H9 (cell line): ENCODE results near the gene CACNA2D3. TPM values are rescaled to one million over a fixed set of nuclear protein-coding genes. Genes with fewer than 3 reads are reported as not detected.

Source experiments
- DNase-seq: peaks from one replicate; pipeline ENCODE4 v3.0.0-alpha.2; 2017
- H2AFZ ChIP-seq: one replicate; pipeline ENCODE4 v1.6.1; 2013; ENCODE audit warnings: mild to moderate bottlenecking, low read length, control low read depth, moderate library complexity
- H2AK5ac ChIP-seq: 2 replicates; pipeline ENCODE4 v1.6.1; 2013; ENCODE audit warnings: low read length, control low read depth, mixed read lengths; ENCODE audit not compliant: insufficient read length
- H2BK120ac ChIP-seq: one replicate; pipeline ENCODE4 v1.6.1; 2013; ENCODE audit warnings: low read depth, mild to moderate bottlenecking, low read length, control low read depth, inconsistent platforms; ENCODE audit not compliant: poor library complexity, severe bottlenecking
- H2BK12ac ChIP-seq: 2 replicates; pipeline ENCODE4 v1.6.1; 2013; ENCODE audit warnings: low read length, control low read depth, mixed read lengths, low read depth; ENCODE audit not compliant: insufficient read length
- H2BK15ac ChIP-seq: 2 replicates; pipeline ENCODE4 v1.6.1; 2013; ENCODE audit warnings: low read depth, low read length, control low read depth
- H2BK20ac ChIP-seq: one replicate; pipeline ENCODE4 v1.6.1; 2013; ENCODE audit warnings: low read depth, mild to moderate bottlenecking, low read length, control low read depth, inconsistent platforms; ENCODE audit not compliant: poor library complexity, severe bottlenecking
- H2BK5ac ChIP-seq: 2 replicates; pipeline ENCODE4 v1.6.1; 2013; ENCODE audit warnings: low read length, control low read depth, mixed read lengths; ENCODE audit not compliant: insufficient read length
- H3K14ac ChIP-seq: 2 replicates; pipeline ENCODE4 v1.6.1; 2013; ENCODE audit warnings: low read length, control low read depth; ENCODE audit not compliant: insufficient read depth
- H3K18ac ChIP-seq: 2 replicates; pipeline ENCODE4 v1.6.1; 2013; ENCODE audit warnings: low read depth, mild to moderate bottlenecking, mixed read lengths, low read length, control low read depth; ENCODE audit not compliant: insufficient read length
- H3K23ac ChIP-seq: 2 replicates; pipeline ENCODE4 v1.6.1; 2013; ENCODE audit warnings: low read length, control low read depth, mixed read lengths, low read depth; ENCODE audit not compliant: insufficient read length
- H3K23me2 ChIP-seq: 2 replicates; pipeline ENCODE4 v1.6.1; 2013; ENCODE audit warnings: low read depth, mild to moderate bottlenecking, mixed read lengths, low read length, control low read depth; ENCODE audit not compliant: insufficient read length, poor library complexity, severe bottlenecking
- H3K27ac ChIP-seq: 2 replicates; pipeline ENCODE4 v1.5.1; 2013; ENCODE audit warnings: low read length, control low read depth, mixed read lengths, low read depth; ENCODE audit not compliant: insufficient read length
- H3K27me3 ChIP-seq: 2 replicates; pipeline ENCODE4 v1.6.1; 2013; ENCODE audit warnings: low read length, control low read depth, inconsistent platforms; ENCODE audit not compliant: insufficient read depth
- H3K4ac ChIP-seq: 2 replicates; pipeline ENCODE4 v1.6.1; 2013; ENCODE audit warnings: low read depth, mild to moderate bottlenecking, control low read depth, inconsistent platforms, low read length, moderate library complexity
- H3K4me1 ChIP-seq: 2 replicates; pipeline ENCODE4 v1.6.1; 2013; ENCODE audit warnings: low read length, control low read depth, inconsistent platforms; ENCODE audit not compliant: insufficient read depth
- H3K4me2 ChIP-seq: 2 replicates; pipeline ENCODE4 v1.6.1; 2013; ENCODE audit warnings: low read length, control low read depth, mixed read lengths; ENCODE audit not compliant: insufficient read length, insufficient read depth
- H3K56ac ChIP-seq: 2 replicates; pipeline ENCODE4 v1.6.1; 2013; ENCODE audit warnings: low read depth, mild to moderate bottlenecking, mixed read lengths, low read length, control low read depth; ENCODE audit not compliant: insufficient read length
- H3K79me1 ChIP-seq: 2 replicates; pipeline ENCODE4 v1.6.1; 2013; ENCODE audit warnings: low read depth, mild to moderate bottlenecking, moderate library complexity, low read length, control low read depth, inconsistent platforms; ENCODE audit not compliant: insufficient read depth, poor library complexity, severe bottlenecking
- H3K79me2 ChIP-seq: 2 replicates; pipeline ENCODE4 v1.6.1; 2013; ENCODE audit warnings: low read length, control low read depth, inconsistent platforms; ENCODE audit not compliant: insufficient read depth
- H3K9ac ChIP-seq: 2 replicates; pipeline ENCODE4 v1.6.1; 2013; ENCODE audit warnings: low read length, control low read depth, mixed read lengths; ENCODE audit not compliant: insufficient read length; ENCODE audit errors: extremely low read depth
- H3K9me3 ChIP-seq: one replicate; pipeline ENCODE4 v1.6.1; 2013; ENCODE audit warnings: low read depth, low read length, inconsistent platforms; ENCODE audit not compliant: control insufficient read depth
- H3T11ph ChIP-seq: one replicate; pipeline ENCODE4 v1.6.1; 2013; ENCODE audit warnings: mild to moderate bottlenecking, low read length, control low read depth, inconsistent platforms
- H4K20me1 ChIP-seq: one replicate; pipeline ENCODE4 v1.6.1; 2013; ENCODE audit not compliant: control insufficient read depth, insufficient read length, insufficient read depth
- H4K5ac ChIP-seq: 2 replicates; pipeline ENCODE4 v1.6.1; 2013; ENCODE audit warnings: low read depth, mild to moderate bottlenecking, mixed read lengths, low read length, control low read depth; ENCODE audit not compliant: insufficient read length
- H4K8ac ChIP-seq: replicated peaks from 2 replicates; pipeline ENCODE4 v1.6.1; 2013; ENCODE audit warnings: low read length, control low read depth, mixed read lengths, low read depth; ENCODE audit not compliant: insufficient read length
- H4K91ac ChIP-seq: 2 replicates; pipeline ENCODE4 v1.6.1; 2013; ENCODE audit warnings: low read depth, mild to moderate bottlenecking, moderate library complexity, mixed read lengths, low read length, control low read depth; ENCODE audit not compliant: insufficient read length
- H3K27ac Mint-ChIP-seq, 3 experiments: 2 replicates in 2 of 3; 3 replicates in 1 of 3; pipeline ENCODE4 v1.8.0; 2020 to 2021; ENCODE audit warnings: mixed read lengths in 3 of 3, mild to moderate bottlenecking in 1 of 3, moderate library complexity in 1 of 3
- H3K27me3 Mint-ChIP-seq: 2 replicates; pipeline ENCODE4 v1.8.0; 2021; ENCODE audit warnings: low read depth, mild to moderate bottlenecking, moderate library complexity, mixed read lengths
- H3K36me3 Mint-ChIP-seq, 3 experiments: 2 replicates in 2 of 3; 3 replicates in 1 of 3; pipeline ENCODE4 v1.8.0; 2020 to 2021; ENCODE audit warnings: low read depth in 3 of 3, mixed read lengths in 3 of 3; ENCODE audit not compliant: insufficient read depth in 1 of 3
- H3K4me1 Mint-ChIP-seq, 2 experiments: 2 replicates each; pipeline ENCODE4 v1.8.0; 2020; ENCODE audit warnings: mixed read lengths in 2 of 2
- H3K4me3 Mint-ChIP-seq, 2 experiments: 2 replicates in 1 of 2; 3 replicates in 1 of 2; pipeline ENCODE4 v1.8.0; 2020 to 2021; ENCODE audit warnings: mild to moderate bottlenecking in 2 of 2, mixed read lengths in 2 of 2, moderate library complexity in 1 of 2
- H3K9me3 Mint-ChIP-seq, 2 experiments: 2 replicates in 1 of 2; 3 replicates in 1 of 2; pipeline ENCODE4 v1.8.0; 2020; ENCODE audit warnings: mild to moderate bottlenecking in 2 of 2, mixed read lengths in 2 of 2, moderate library complexity in 1 of 2
- WGBS: extraction: QIAGEN DNeasy Blood & Tissue Kit; methylation state at CpG from one replicate; pipeline ENCODE4 v1.1.7; 2013; ENCODE audit warnings: missing lambda C conversion rate, low lambda C conversion rate, mixed read lengths; ENCODE audit not compliant: insufficient read length; ENCODE audit errors: extremely low coverage; 5-methylcytosine and 5-hydroxymethylcytosine counted together
- total RNA-seq: library from RNA; stranded (reverse); gene quantifications from 2 replicates; pipeline ENCODE4 v1.2.1, GENCODE V29; 2021
- TF ChIP-seq, protein P1 (sequence below): fragments of 200-600 bp; sonication (generic); conservative IDR thresholded peaks from 3 replicates; pipeline ENCODE4 v1.8.0; 2021; ENCODE audit warnings: antibody characterized with exemption, mild to moderate bottlenecking

The CACNA2D3 gene
- total RNA-seq, 1 experiment from 2014 or later: 3.2 TPM

DNA sequence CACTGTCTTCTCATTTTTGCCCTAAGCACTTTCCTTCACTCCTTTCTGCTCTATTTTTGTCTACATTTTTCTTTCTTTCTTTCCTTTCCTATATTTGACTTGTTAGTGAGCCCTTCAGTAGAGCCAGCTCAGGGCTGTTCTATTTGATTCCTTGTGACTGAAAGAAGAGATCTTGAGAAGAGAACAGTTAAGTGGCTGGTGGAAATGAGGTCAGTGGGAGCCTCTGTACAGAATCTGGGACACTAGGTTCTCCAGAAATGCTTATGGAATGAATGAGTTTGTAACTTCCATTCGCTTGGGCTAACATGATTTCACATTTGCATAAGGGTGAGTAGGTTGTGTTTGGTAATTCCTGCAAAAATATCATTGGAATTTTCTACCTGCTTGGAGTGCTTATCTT lies 45.6 kb downstream of the CACNA2D3 start:
- DNase-seq: no peak
- Histone ChIP-seq H3K14ac (no peak overlapping the region), H4K8ac (no peak overlapping the region), H2BK15ac (no peak overlapping the region), H3K27ac (no peak overlapping the region), H3K27me3 (no peaks in the 10 kb centered on the region), H4K91ac (no peak overlapping the region), H3K4me1 (peaks cover 4% of the 10 kb centered on the region; the same call in 1 of the 2 replicates), H3K23me2 (no peaks in the 10 kb centered on the region), H3K56ac (no peak overlapping the region), H3K4me2 (no peak overlapping the region), H2BK12ac (no peak overlapping the region), H3K79me1 (no peaks in the 10 kb centered on the region), H2BK5ac (no peak overlapping the region), H3K9ac (no peak overlapping the region), H3K23ac (no peak overlapping the region), H3K79me2 (no peaks in the 10 kb centered on the region), H2AK5ac (no peak overlapping the region), H3K18ac (no peak overlapping the region), H3K9me3 (no peaks in the 10 kb centered on the region), H2AFZ (no peak overlapping the region), H4K20me1 (no peaks in the 10 kb centered on the region), H2BK20ac (no peak overlapping the region), H3T11ph (no peak overlapping the region), H2BK120ac (no peak overlapping the region), H3K4ac (no peak overlapping the region), H4K5ac (no peak overlapping the region)
- H3K4me3 Mint-ChIP-seq: no peak overlapping the region
- peak overlapping the region in 1 of 3 experiments; percentile 4; a peak in 1 of 7 replicates for H3K27ac Mint-ChIP-seq
- H3K4me1 Mint-ChIP-seq: peaks cover 11 to 16% of the 10 kb centered on the region in 2 experiments
- no peaks in the 10 kb centered on the region; the same call in 1 of the 2 replicates for H3K27me3 Mint-ChIP-seq
- no CpG with 5 or more reads among the region's 1 CpG for WGBS
- TF ChIP-seq, protein P1, sequence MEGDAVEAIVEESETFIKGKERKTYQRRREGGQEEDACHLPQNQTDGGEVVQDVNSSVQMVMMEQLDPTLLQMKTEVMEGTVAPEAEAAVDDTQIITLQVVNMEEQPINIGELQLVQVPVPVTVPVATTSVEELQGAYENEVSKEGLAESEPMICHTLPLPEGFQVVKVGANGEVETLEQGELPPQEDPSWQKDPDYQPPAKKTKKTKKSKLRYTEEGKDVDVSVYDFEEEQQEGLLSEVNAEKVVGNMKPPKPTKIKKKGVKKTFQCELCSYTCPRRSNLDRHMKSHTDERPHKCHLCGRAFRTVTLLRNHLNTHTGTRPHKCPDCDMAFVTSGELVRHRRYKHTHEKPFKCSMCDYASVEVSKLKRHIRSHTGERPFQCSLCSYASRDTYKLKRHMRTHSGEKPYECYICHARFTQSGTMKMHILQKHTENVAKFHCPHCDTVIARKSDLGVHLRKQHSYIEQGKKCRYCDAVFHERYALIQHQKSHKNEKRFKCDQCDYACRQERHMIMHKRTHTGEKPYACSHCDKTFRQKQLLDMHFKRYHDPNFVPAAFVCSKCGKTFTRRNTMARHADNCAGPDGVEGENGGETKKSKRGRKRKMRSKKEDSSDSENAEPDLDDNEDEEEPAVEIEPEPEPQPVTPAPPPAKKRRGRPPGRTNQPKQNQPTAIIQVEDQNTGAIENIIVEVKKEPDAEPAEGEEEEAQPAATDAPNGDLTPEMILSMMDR: no peak
- H3K9me3 Mint-ChIP-seq: no peaks in the 10 kb centered on the region; a peak in 1 of 5 replicates
- no peaks in the 10 kb centered on the region; a peak in 1 of 7 replicates for H3K36me3 Mint-ChIP-seq
